Measurements from ENCODE around the gene MAFB. TPM values are rescaled to one million over a fixed set of nuclear protein-coding genes. Genes with fewer than 3 reads are reported as not detected.

The MAFB gene
- total and polyA plus RNA-seq, 4 donors: 7.3 to 18.0 (median 11.7) TPM

DNA sequence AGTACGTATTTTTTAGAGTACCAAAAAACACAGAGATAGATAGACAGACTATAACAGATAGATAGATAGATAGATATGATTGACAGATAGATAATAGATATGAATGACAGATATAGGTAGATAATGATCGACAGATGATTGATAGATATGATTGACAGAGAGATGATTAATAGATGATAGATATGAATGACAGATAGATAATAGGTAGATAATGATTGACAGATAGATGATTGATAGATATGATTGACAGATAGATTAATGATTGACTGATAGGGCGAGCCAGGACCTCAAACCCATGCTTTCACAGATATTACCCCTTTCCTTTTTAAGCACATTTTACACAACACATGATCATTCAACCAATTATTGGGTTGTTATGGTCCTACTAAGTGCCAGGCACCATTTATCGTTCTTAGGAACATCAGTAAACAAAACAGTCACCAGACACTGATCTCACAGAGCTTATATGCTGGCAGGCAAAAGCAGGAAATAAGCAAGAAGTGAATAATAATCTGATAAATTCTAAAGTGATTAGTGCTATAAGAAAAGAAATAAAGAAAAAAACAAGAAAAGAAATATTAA is 11.6 kb downstream of the MAFB start:
- WGBS (ENCODE audit: insufficient coverage): 83% methylated on average over 2 of the region's 4 CpGs
- Histone ChIP-seq H3K36me3 (ENCODE audit: control insufficient read depth, insufficient read depth, low read length) (no peaks in the 10 kb centered on the region), H3K27me3 (ENCODE audit: control insufficient read depth, insufficient read depth, low read length) (peaks cover 56% of the 10 kb centered on the region)

GRCh38 chr20:40676491-40677269 is 12.4 kb downstream of the MAFB start:
- WGBS (ENCODE audit: insufficient coverage): no CpG with 5 or more reads among the region's 7 CpGs
- peaks cover 48% of the 10 kb centered on the region for H3K27me3 ChIP-seq (ENCODE audit: control insufficient read depth, insufficient read depth, low read length)
- H3K27ac ChIP-seq (ENCODE audit: low read depth, low read length): no peak overlapping the region

More for the DNA sequence above, 11.6 kb downstream of the MAFB start:
- DNase-seq (ENCODE audit: low read depth in 4 of 6, low spot score in 6 of 6): no peak
- Histone ChIP-seq H3K9me3 (ENCODE audit: control insufficient read depth, insufficient read depth, low read length) (no peaks in the 10 kb centered on the region), H3K4me3 (ENCODE audit: low read depth, low read length) (no peak overlapping the region), H3K27ac (ENCODE audit: low read depth, low read length) (no peak overlapping the region), H3K4me1 (ENCODE audit: control insufficient read depth, insufficient read depth, low read length) (peaks cover 3% of the 10 kb centered on the region)

DNA sequence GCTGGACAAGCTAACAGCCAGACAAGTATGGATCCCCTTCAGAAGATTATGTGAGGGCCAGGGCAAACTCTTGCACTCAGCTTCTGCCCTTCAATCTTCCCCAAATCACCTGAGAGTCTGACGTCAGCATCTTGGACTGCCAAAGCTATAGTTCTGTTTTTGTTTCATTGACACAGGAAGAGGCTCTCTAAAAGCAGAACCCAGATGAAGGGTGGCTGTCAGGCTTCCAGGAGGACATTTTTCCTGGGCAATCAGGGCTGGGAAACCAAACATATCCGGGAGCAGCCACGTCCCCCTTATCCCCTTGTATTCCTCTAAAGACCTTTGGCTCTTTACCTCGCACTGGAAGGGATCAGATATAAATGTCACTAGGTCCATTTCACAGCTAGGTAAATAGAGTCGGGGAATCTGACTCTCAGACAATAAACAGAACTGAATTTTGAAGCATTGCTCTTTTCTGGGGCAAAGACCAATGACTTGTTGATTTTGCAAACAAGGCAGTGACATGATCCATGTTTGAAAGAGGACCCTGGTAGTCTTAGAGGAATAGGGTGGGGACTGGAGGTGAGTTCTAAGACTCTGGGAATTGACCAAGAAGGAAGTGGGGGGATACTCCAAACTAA is 13.3 kb downstream of the MAFB start:
- no peaks in the 10 kb centered on the region for H3K9me3 ChIP-seq (ENCODE audit: control insufficient read depth, insufficient read depth, low read length)
- no peaks in the 10 kb centered on the region for H3K36me3 ChIP-seq (ENCODE audit: control insufficient read depth, insufficient read depth, low read length)
- H3K27me3 ChIP-seq (ENCODE audit: control insufficient read depth, insufficient read depth, low read length): peaks cover 43% of the 10 kb centered on the region
- no peak overlapping the region for H3K27ac ChIP-seq (ENCODE audit: low read depth, low read length)
- no peaks in the 10 kb centered on the region for H3K4me1 ChIP-seq (ENCODE audit: control insufficient read depth, insufficient read depth, low read length)
- 80% methylated on average over 1 of the region's 5 CpGs for WGBS (ENCODE audit: insufficient coverage)
- no peak overlapping the region for H3K4me3 ChIP-seq (ENCODE audit: low read depth, low read length)
- DNase-seq (ENCODE audit: low read depth in 4 of 6, low spot score in 6 of 6): no peak

More at GRCh38 chr20:40676491-40677269, 12.4 kb downstream of the MAFB start:
- H3K9me3 ChIP-seq (ENCODE audit: control insufficient read depth, insufficient read depth, low read length): no peaks in the 10 kb centered on the region
- no peaks in the 10 kb centered on the region for H3K36me3 ChIP-seq (ENCODE audit: control insufficient read depth, insufficient read depth, low read length)
- DNase-seq (ENCODE audit: low read depth in 4 of 6, low spot score in 6 of 6): no peak
- H3K4me1 ChIP-seq (ENCODE audit: control insufficient read depth, insufficient read depth, low read length): no peaks in the 10 kb centered on the region
- H3K4me3 ChIP-seq (ENCODE audit: low read depth, low read length): no peak overlapping the region

DNA sequence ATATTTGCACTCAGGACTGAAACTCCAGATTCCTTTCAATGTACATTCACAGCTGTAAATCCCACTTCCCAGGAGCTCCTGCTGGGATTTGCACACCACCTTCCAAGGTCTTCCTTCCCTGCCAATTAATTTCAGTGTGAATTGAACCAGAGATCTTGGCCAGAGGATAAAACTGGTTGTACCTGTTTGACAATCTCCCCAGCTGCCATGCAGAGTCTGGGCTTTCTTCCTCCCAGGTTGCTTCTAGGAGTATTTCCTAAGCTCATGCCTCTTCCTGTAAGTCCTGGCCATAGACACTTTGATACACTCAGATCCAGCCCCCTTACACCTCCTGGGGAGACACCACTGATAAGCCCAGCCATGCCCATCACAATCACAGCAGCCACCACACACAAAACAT is 15.6 kb downstream of the MAFB start:
- Histone ChIP-seq H3K27me3 (ENCODE audit: control insufficient read depth, insufficient read depth, low read length) (peaks cover 25% of the 10 kb centered on the region), H3K27ac (ENCODE audit: low read depth, low read length) (no peak overlapping the region), H3K4me3 (ENCODE audit: low read depth, low read length) (no peak overlapping the region), H3K9me3 (ENCODE audit: control insufficient read depth, insufficient read depth, low read length) (no peaks in the 10 kb centered on the region), H3K4me1 (ENCODE audit: control insufficient read depth, insufficient read depth, low read length) (peaks cover 2% of the 10 kb centered on the region), H3K36me3 (ENCODE audit: control insufficient read depth, insufficient read depth, low read length) (no peaks in the 10 kb centered on the region)
- DNase-seq (ENCODE audit: low read depth in 4 of 6, low spot score in 6 of 6): no peak

- Histone ChIP-seq H3K4me3 (ENCODE audit: low read depth, low read length) (no peak overlapping the region), H3K4me1 (ENCODE audit: control insufficient read depth, insufficient read depth, low read length) (peaks cover 3% of the 10 kb centered on the region), H3K27me3 (ENCODE audit: control insufficient read depth, insufficient read depth, low read length) (peaks cover 24% of the 10 kb centered on the region), H3K36me3 (ENCODE audit: control insufficient read depth, insufficient read depth, low read length) (no peaks in the 10 kb centered on the region), H3K9me3 (ENCODE audit: control insufficient read depth, insufficient read depth, low read length) (no peaks in the 10 kb centered on the region), H3K27ac (ENCODE audit: low read depth, low read length) (no peak overlapping the region)
- DNase-seq (ENCODE audit: low read depth in 4 of 6, low spot score in 6 of 6): no peak
- 93% methylated on average over 2 of the region's 2 CpGs for WGBS (ENCODE audit: insufficient coverage)
Measured at GRCh38 chr20:40672095-40672494, 16.9 kb downstream of the MAFB start.

DNA sequence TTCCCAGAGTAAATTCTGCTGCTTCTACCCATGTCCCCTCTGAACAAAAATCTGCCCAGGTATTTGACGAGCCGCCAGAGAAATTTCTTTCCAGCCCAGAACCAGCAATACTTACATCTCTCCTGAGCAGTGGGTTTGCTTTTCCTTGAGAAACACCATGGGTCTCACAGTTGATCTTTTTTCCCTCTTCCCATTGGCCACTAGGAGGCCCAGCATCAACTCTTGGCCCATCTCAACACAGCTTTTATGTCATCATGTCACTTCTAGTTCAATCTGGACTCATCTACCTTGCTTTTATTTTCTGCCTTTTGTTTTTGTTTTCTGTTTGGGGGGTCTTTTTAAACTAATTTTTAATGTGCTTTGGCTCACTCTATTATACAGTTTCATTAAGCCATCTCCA is 18.8 kb downstream of the MAFB start:
- no peaks in the 10 kb centered on the region for H3K9me3 ChIP-seq (ENCODE audit: control insufficient read depth, insufficient read depth, low read length)
- H3K27me3 ChIP-seq (ENCODE audit: control insufficient read depth, insufficient read depth, low read length): peaks cover 12% of the 10 kb centered on the region
- DNase-seq (ENCODE audit: low read depth in 4 of 6, low spot score in 6 of 6): no peak
- no peak overlapping the region for H3K4me3 ChIP-seq (ENCODE audit: low read depth, low read length)
- 92% methylated on average over 2 of the region's 2 CpGs for WGBS (ENCODE audit: insufficient coverage)
- peaks cover 3% of the 10 kb centered on the region for H3K4me1 ChIP-seq (ENCODE audit: control insufficient read depth, insufficient read depth, low read length)
- H3K27ac ChIP-seq (ENCODE audit: low read depth, low read length): no peak overlapping the region
- H3K36me3 ChIP-seq (ENCODE audit: control insufficient read depth, insufficient read depth, low read length): no peaks in the 10 kb centered on the region

GRCh38 chr20:40669692-40670091 is 19.3 kb downstream of the MAFB start:
- Histone ChIP-seq H3K9me3 (ENCODE audit: control insufficient read depth, insufficient read depth, low read length) (no peaks in the 10 kb centered on the region), H3K27ac (ENCODE audit: low read depth, low read length) (no peak overlapping the region), H3K4me3 (ENCODE audit: low read depth, low read length) (no peak overlapping the region), H3K27me3 (ENCODE audit: control insufficient read depth, insufficient read depth, low read length) (peaks cover 9% of the 10 kb centered on the region), H3K4me1 (ENCODE audit: control insufficient read depth, insufficient read depth, low read length) (peaks cover 3% of the 10 kb centered on the region), H3K36me3 (ENCODE audit: control insufficient read depth, insufficient read depth, low read length) (no peaks in the 10 kb centered on the region)
- WGBS (ENCODE audit: insufficient coverage): 93% methylated on average over 2 of the region's 3 CpGs
- DNase-seq (ENCODE audit: low read depth in 4 of 6, low spot score in 6 of 6): no peak

- Histone ChIP-seq H3K27ac (ENCODE audit: low read depth, low read length) (no peak overlapping the region), H3K4me3 (ENCODE audit: low read depth, low read length) (no peak overlapping the region), H3K9me3 (ENCODE audit: control insufficient read depth, insufficient read depth, low read length) (no peaks in the 10 kb centered on the region), H3K36me3 (ENCODE audit: control insufficient read depth, insufficient read depth, low read length) (no peaks in the 10 kb centered on the region), H3K4me1 (ENCODE audit: control insufficient read depth, insufficient read depth, low read length) (peaks cover 3% of the 10 kb centered on the region), H3K27me3 (ENCODE audit: control insufficient read depth, insufficient read depth, low read length) (peaks cover 7% of the 10 kb centered on the region)
- WGBS (ENCODE audit: insufficient coverage): 66% methylated on average over 7 of the region's 7 CpGs
- DNase-seq (ENCODE audit: low read depth in 4 of 6, low spot score in 6 of 6): no peak
Measured at GRCh38 chr20:40668449-40669228, 20.4 kb downstream of the MAFB start.

- Histone ChIP-seq H3K4me1 (ENCODE audit: control insufficient read depth, insufficient read depth, low read length) (peaks cover 3% of the 10 kb centered on the region), H3K36me3 (ENCODE audit: control insufficient read depth, insufficient read depth, low read length) (no peaks in the 10 kb centered on the region), H3K9me3 (ENCODE audit: control insufficient read depth, insufficient read depth, low read length) (no peaks in the 10 kb centered on the region), H3K4me3 (ENCODE audit: low read depth, low read length) (no peak overlapping the region), H3K27me3 (ENCODE audit: control insufficient read depth, insufficient read depth, low read length) (peaks cover 4% of the 10 kb centered on the region), H3K27ac (ENCODE audit: low read depth, low read length) (no peak overlapping the region)
- DNase-seq (ENCODE audit: low read depth in 4 of 6, low spot score in 6 of 6): no peak
- 96% methylated on average over 3 of the region's 3 CpGs for WGBS (ENCODE audit: insufficient coverage)
Measured at GRCh38 chr20:40667503-40667902, 21.5 kb downstream of the MAFB start.
